HG03342 (cell line): ENCODE results near the gene NPL.

Source experiments
- ATAC-seq: cut with Tn5 transposase; IDR thresholded peaks from one replicate; pipeline ENCODE4 v1.9.1; 2021; ENCODE audit warnings: mild to moderate bottlenecking, moderate library complexity; ENCODE audit not compliant: unreplicated experiment

Gene NPL

GRCh38 chr1:182789138-182790076 lies at the start of gene NPL:
Gene NPL (plus strand): TSS chr1:182789773. CDS start chr1:182794372, 4,599 bp downstream.
- ATAC-seq: peak; percentile 95

GRCh38 chr1:182740120-182740519 lies 49.5 kb upstream of the NPL start:
- no peak for ATAC-seq

GRCh38 chr1:182742780-182743179 lies 46.8 kb upstream of the NPL start:
- no peak for ATAC-seq

- no peak for ATAC-seq
These were observed 37.2 kb upstream of the NPL start for GRCh38 chr1:182752077-182752988.

- no peak for ATAC-seq
These were observed 35.5 kb upstream of the NPL start for GRCh38 chr1:182754087-182754486.

GRCh38 chr1:182754543-182755314 lies 34.8 kb upstream of the NPL start:
- no peak for ATAC-seq

GRCh38 chr1:182755632-182756031 lies 33.9 kb upstream of the NPL start:
- ATAC-seq: no peak

GRCh38 chr1:182756423-182756822 lies 33.1 kb upstream of the NPL start:
- ATAC-seq: no peak

- ATAC-seq: no peak
These were observed 27.9 kb upstream of the NPL start for GRCh38 chr1:182761396-182762395.

GRCh38 chr1:182762536-182762935 lies 27.0 kb upstream of the NPL start:
- no peak for ATAC-seq

- no peak for ATAC-seq
These were observed 25.4 kb upstream of the NPL start for GRCh38 chr1:182764029-182764727.

GRCh38 chr1:182765391-182765790 lies 24.2 kb upstream of the NPL start:
- no peak for ATAC-seq

- no peak for ATAC-seq
These were observed 23.5 kb upstream of the NPL start for GRCh38 chr1:182766050-182766449.

GRCh38 chr1:182766881-182767645 lies 22.5 kb upstream of the NPL start:
- no peak for ATAC-seq

- ATAC-seq: no peak
These were observed 20.6 kb upstream of the NPL start for GRCh38 chr1:182768963-182769362.

- no peak for ATAC-seq
These were observed 19.3 kb upstream of the NPL start for GRCh38 chr1:182770232-182770631.

GRCh38 chr1:182771187-182771984 lies 18.2 kb upstream of the NPL start:
- ATAC-seq: no peak
